H9 (cell line): ENCODE results near the gene MRPL21. TPM values are rescaled to one million over a fixed set of nuclear protein-coding genes. Genes with fewer than 3 reads are reported as not detected.

Experiments
- DNase-seq: peaks from one replicate; pipeline ENCODE4 v3.0.0-alpha.2; 2017
- H2AFZ ChIP-seq: one replicate; pipeline ENCODE4 v1.6.1; 2013; ENCODE audit warnings: mild to moderate bottlenecking, low read length, control low read depth, moderate library complexity
- H2AK5ac ChIP-seq: 2 replicates; pipeline ENCODE4 v1.6.1; 2013; ENCODE audit warnings: low read length, control low read depth, mixed read lengths; ENCODE audit not compliant: insufficient read length
- H2BK120ac ChIP-seq: one replicate; pipeline ENCODE4 v1.6.1; 2013; ENCODE audit warnings: low read depth, mild to moderate bottlenecking, low read length, control low read depth, inconsistent platforms; ENCODE audit not compliant: poor library complexity, severe bottlenecking
- H2BK12ac ChIP-seq: 2 replicates; pipeline ENCODE4 v1.6.1; 2013; ENCODE audit warnings: low read length, control low read depth, mixed read lengths, low read depth; ENCODE audit not compliant: insufficient read length
- H2BK15ac ChIP-seq: 2 replicates; pipeline ENCODE4 v1.6.1; 2013; ENCODE audit warnings: low read depth, low read length, control low read depth
- H2BK20ac ChIP-seq: one replicate; pipeline ENCODE4 v1.6.1; 2013; ENCODE audit warnings: low read depth, mild to moderate bottlenecking, low read length, control low read depth, inconsistent platforms; ENCODE audit not compliant: poor library complexity, severe bottlenecking
- H2BK5ac ChIP-seq: 2 replicates; pipeline ENCODE4 v1.6.1; 2013; ENCODE audit warnings: low read length, control low read depth, mixed read lengths; ENCODE audit not compliant: insufficient read length
- H3K14ac ChIP-seq: 2 replicates; pipeline ENCODE4 v1.6.1; 2013; ENCODE audit warnings: low read length, control low read depth; ENCODE audit not compliant: insufficient read depth
- H3K18ac ChIP-seq: 2 replicates; pipeline ENCODE4 v1.6.1; 2013; ENCODE audit warnings: low read depth, mild to moderate bottlenecking, mixed read lengths, low read length, control low read depth; ENCODE audit not compliant: insufficient read length
- H3K23ac ChIP-seq: 2 replicates; pipeline ENCODE4 v1.6.1; 2013; ENCODE audit warnings: low read length, control low read depth, mixed read lengths, low read depth; ENCODE audit not compliant: insufficient read length
- H3K23me2 ChIP-seq: 2 replicates; pipeline ENCODE4 v1.6.1; 2013; ENCODE audit warnings: low read depth, mild to moderate bottlenecking, mixed read lengths, low read length, control low read depth; ENCODE audit not compliant: insufficient read length, poor library complexity, severe bottlenecking
- H3K27ac ChIP-seq: 2 replicates; pipeline ENCODE4 v1.5.1; 2013; ENCODE audit warnings: low read length, control low read depth, mixed read lengths, low read depth; ENCODE audit not compliant: insufficient read length
- H3K27me3 ChIP-seq: 2 replicates; pipeline ENCODE4 v1.6.1; 2013; ENCODE audit warnings: low read length, control low read depth, inconsistent platforms; ENCODE audit not compliant: insufficient read depth
- H3K4ac ChIP-seq: 2 replicates; pipeline ENCODE4 v1.6.1; 2013; ENCODE audit warnings: low read depth, mild to moderate bottlenecking, control low read depth, inconsistent platforms, low read length, moderate library complexity
- H3K4me1 ChIP-seq: 2 replicates; pipeline ENCODE4 v1.6.1; 2013; ENCODE audit warnings: low read length, control low read depth, inconsistent platforms; ENCODE audit not compliant: insufficient read depth
- H3K4me2 ChIP-seq: 2 replicates; pipeline ENCODE4 v1.6.1; 2013; ENCODE audit warnings: low read length, control low read depth, mixed read lengths; ENCODE audit not compliant: insufficient read length, insufficient read depth
- H3K56ac ChIP-seq: 2 replicates; pipeline ENCODE4 v1.6.1; 2013; ENCODE audit warnings: low read depth, mild to moderate bottlenecking, mixed read lengths, low read length, control low read depth; ENCODE audit not compliant: insufficient read length
- H3K79me1 ChIP-seq: 2 replicates; pipeline ENCODE4 v1.6.1; 2013; ENCODE audit warnings: low read depth, mild to moderate bottlenecking, moderate library complexity, low read length, control low read depth, inconsistent platforms; ENCODE audit not compliant: insufficient read depth, poor library complexity, severe bottlenecking
- H3K79me2 ChIP-seq: 2 replicates; pipeline ENCODE4 v1.6.1; 2013; ENCODE audit warnings: low read length, control low read depth, inconsistent platforms; ENCODE audit not compliant: insufficient read depth
- H3K9ac ChIP-seq: 2 replicates; pipeline ENCODE4 v1.6.1; 2013; ENCODE audit warnings: low read length, control low read depth, mixed read lengths; ENCODE audit not compliant: insufficient read length; ENCODE audit errors: extremely low read depth
- H3K9me3 ChIP-seq: one replicate; pipeline ENCODE4 v1.6.1; 2013; ENCODE audit warnings: low read depth, low read length, inconsistent platforms; ENCODE audit not compliant: control insufficient read depth
- H3T11ph ChIP-seq: one replicate; pipeline ENCODE4 v1.6.1; 2013; ENCODE audit warnings: mild to moderate bottlenecking, low read length, control low read depth, inconsistent platforms
- H4K20me1 ChIP-seq: one replicate; pipeline ENCODE4 v1.6.1; 2013; ENCODE audit not compliant: control insufficient read depth, insufficient read length, insufficient read depth
- H4K5ac ChIP-seq: 2 replicates; pipeline ENCODE4 v1.6.1; 2013; ENCODE audit warnings: low read depth, mild to moderate bottlenecking, mixed read lengths, low read length, control low read depth; ENCODE audit not compliant: insufficient read length
- H4K8ac ChIP-seq: replicated peaks from 2 replicates; pipeline ENCODE4 v1.6.1; 2013; ENCODE audit warnings: low read length, control low read depth, mixed read lengths, low read depth; ENCODE audit not compliant: insufficient read length
- H4K91ac ChIP-seq: 2 replicates; pipeline ENCODE4 v1.6.1; 2013; ENCODE audit warnings: low read depth, mild to moderate bottlenecking, moderate library complexity, mixed read lengths, low read length, control low read depth; ENCODE audit not compliant: insufficient read length
- H3K27ac Mint-ChIP-seq, 3 experiments: 2 replicates in 2 of 3; 3 replicates in 1 of 3; pipeline ENCODE4 v1.8.0; 2020 to 2021; ENCODE audit warnings: mixed read lengths in 3 of 3, mild to moderate bottlenecking in 1 of 3, moderate library complexity in 1 of 3
- H3K27me3 Mint-ChIP-seq: 2 replicates; pipeline ENCODE4 v1.8.0; 2021; ENCODE audit warnings: low read depth, mild to moderate bottlenecking, moderate library complexity, mixed read lengths
- H3K36me3 Mint-ChIP-seq, 3 experiments: 2 replicates in 2 of 3; 3 replicates in 1 of 3; pipeline ENCODE4 v1.8.0; 2020 to 2021; ENCODE audit warnings: low read depth in 3 of 3, mixed read lengths in 3 of 3; ENCODE audit not compliant: insufficient read depth in 1 of 3
- H3K4me1 Mint-ChIP-seq, 2 experiments: 2 replicates each; pipeline ENCODE4 v1.8.0; 2020; ENCODE audit warnings: mixed read lengths in 2 of 2
- H3K4me3 Mint-ChIP-seq, 2 experiments: 2 replicates in 1 of 2; 3 replicates in 1 of 2; pipeline ENCODE4 v1.8.0; 2020 to 2021; ENCODE audit warnings: mild to moderate bottlenecking in 2 of 2, mixed read lengths in 2 of 2, moderate library complexity in 1 of 2
- H3K9me3 Mint-ChIP-seq, 2 experiments: 2 replicates in 1 of 2; 3 replicates in 1 of 2; pipeline ENCODE4 v1.8.0; 2020; ENCODE audit warnings: mild to moderate bottlenecking in 2 of 2, mixed read lengths in 2 of 2, moderate library complexity in 1 of 2
- WGBS: extraction: QIAGEN DNeasy Blood & Tissue Kit; methylation state at CpG from one replicate; pipeline ENCODE4 v1.1.7; 2013; ENCODE audit warnings: missing lambda C conversion rate, low lambda C conversion rate, mixed read lengths; ENCODE audit not compliant: insufficient read length; ENCODE audit errors: extremely low coverage; 5-methylcytosine and 5-hydroxymethylcytosine counted together
- total RNA-seq: library from RNA; stranded (reverse); gene quantifications from 2 replicates; pipeline ENCODE4 v1.2.1, GENCODE V29; 2021
- TF ChIP-seq, protein P1 (sequence below): fragments of 200-600 bp; sonication (generic); conservative IDR thresholded peaks from 3 replicates; pipeline ENCODE4 v1.8.0; 2021; ENCODE audit warnings: antibody characterized with exemption, mild to moderate bottlenecking

The MRPL21 gene
- total RNA-seq, 1 experiment from 2014 or later: 91.5 TPM

DNA sequence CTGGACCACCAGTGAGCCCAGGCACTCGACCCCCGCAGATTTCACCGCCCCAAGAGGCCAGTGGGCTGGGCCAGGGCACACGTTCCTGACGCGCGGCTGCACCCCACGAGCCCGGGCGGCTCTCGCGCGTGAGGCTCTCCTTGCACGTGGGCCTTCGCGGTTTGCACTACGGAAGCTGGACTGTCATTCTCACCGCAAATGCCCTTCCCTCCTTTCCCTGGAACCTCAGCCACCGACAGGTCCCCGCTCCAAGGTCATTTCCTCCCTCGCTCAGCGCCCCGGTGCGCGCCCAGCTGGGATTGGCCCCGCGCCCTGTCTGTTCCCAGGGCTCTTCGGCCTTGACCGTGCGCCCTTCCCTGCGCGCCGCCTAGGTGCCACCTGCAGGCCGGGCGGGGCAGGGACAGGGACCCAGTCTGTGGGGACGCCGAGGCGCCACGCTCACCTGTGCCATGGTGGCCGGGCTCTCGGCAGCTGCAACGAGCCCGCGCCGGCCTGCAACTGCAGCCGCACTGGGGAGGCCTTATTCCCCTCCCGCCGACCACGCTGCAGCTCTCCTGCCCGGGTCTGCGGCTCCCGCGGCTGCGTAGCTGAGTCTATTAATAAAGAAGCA, 59.8 kb downstream of the MRPL21 start:
- H3K79me1 ChIP-seq: no peaks in the 10 kb centered on the region
- Mint-ChIP-seq H3K4me3 (peak overlapping the region; percentile 61 to 73), H3K27ac (no peak overlapping the region), H3K4me1 (peaks cover 20 to 27% of the 10 kb centered on the region in 2 experiments), H3K9me3 (peaks cover 0 to 6% of the 10 kb centered on the region in 2 experiments; a peak in 3 of 5 replicates), H3K36me3 (no peaks in the 10 kb centered on the region), H3K27me3 (peaks cover 79% of the 10 kb centered on the region)
- H2BK15ac ChIP-seq: no peak overlapping the region
- WGBS: no CpG with 5 or more reads among the region's 54 CpGs
- no peak overlapping the region for H3K23ac ChIP-seq
- no peaks in the 10 kb centered on the region for H3K9me3 ChIP-seq
- H2BK120ac ChIP-seq: no peak overlapping the region
- no peak overlapping the region for H2AFZ ChIP-seq
- H3K14ac ChIP-seq: no peak overlapping the region; the same call in 1 of the 2 replicates
- H4K5ac ChIP-seq: no peak overlapping the region
- no peak overlapping the region for H3K9ac ChIP-seq
- H3K4me1 ChIP-seq: no peaks in the 10 kb centered on the region
- no peak overlapping the region for H2BK20ac ChIP-seq
- H2BK12ac ChIP-seq: no peak overlapping the region
- peak overlapping the region; percentile 44 for H3K4me2 ChIP-seq
- no peaks in the 10 kb centered on the region for H3K79me2 ChIP-seq
- no peak overlapping the region for H4K8ac ChIP-seq
- DNase-seq: peak; percentile 93
- no peak overlapping the region for H3T11ph ChIP-seq
- H2BK5ac ChIP-seq: no peak overlapping the region
- H2AK5ac ChIP-seq: no peak overlapping the region
- no peak overlapping the region for H4K91ac ChIP-seq
- H3K56ac ChIP-seq: no peak overlapping the region
- TF ChIP-seq, protein P1, sequence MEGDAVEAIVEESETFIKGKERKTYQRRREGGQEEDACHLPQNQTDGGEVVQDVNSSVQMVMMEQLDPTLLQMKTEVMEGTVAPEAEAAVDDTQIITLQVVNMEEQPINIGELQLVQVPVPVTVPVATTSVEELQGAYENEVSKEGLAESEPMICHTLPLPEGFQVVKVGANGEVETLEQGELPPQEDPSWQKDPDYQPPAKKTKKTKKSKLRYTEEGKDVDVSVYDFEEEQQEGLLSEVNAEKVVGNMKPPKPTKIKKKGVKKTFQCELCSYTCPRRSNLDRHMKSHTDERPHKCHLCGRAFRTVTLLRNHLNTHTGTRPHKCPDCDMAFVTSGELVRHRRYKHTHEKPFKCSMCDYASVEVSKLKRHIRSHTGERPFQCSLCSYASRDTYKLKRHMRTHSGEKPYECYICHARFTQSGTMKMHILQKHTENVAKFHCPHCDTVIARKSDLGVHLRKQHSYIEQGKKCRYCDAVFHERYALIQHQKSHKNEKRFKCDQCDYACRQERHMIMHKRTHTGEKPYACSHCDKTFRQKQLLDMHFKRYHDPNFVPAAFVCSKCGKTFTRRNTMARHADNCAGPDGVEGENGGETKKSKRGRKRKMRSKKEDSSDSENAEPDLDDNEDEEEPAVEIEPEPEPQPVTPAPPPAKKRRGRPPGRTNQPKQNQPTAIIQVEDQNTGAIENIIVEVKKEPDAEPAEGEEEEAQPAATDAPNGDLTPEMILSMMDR: peak; percentile 72
- peaks cover 13% of the 10 kb centered on the region for H3K23me2 ChIP-seq
- peaks cover 26% of the 10 kb centered on the region for H3K27me3 ChIP-seq
- no peak overlapping the region for H3K18ac ChIP-seq
- H3K4ac ChIP-seq: no peak overlapping the region
- peaks cover 4% of the 10 kb centered on the region for H4K20me1 ChIP-seq
- H3K27ac ChIP-seq: no peak overlapping the region
